B cell (primary cell): Measurements from ENCODE around the gene COL5A1.

Source experiments
- EZH2 ChIP-seq: IDR thresholded peaks from 2 replicates; pipeline ENCODE4 v1.6.1; 2012; ENCODE audit warnings: borderline replicate concordance, low read depth, mild to moderate bottlenecking, moderate library complexity, low read length; ENCODE audit not compliant: insufficient read depth, poor library complexity, severe bottlenecking
- TF ChIP-seq, protein P1 (sequence below): fragments of 200-600 bp; IDR thresholded peaks from one replicate; pipeline ENCODE4 v1.8.0; 2022; ENCODE audit warnings: antibody characterized with exemption, mild to moderate bottlenecking

GRCh38 chr9:134778841-134779411 is 137.3 kb downstream of the COL5A1 start:
- TF ChIP-seq, protein P1, sequence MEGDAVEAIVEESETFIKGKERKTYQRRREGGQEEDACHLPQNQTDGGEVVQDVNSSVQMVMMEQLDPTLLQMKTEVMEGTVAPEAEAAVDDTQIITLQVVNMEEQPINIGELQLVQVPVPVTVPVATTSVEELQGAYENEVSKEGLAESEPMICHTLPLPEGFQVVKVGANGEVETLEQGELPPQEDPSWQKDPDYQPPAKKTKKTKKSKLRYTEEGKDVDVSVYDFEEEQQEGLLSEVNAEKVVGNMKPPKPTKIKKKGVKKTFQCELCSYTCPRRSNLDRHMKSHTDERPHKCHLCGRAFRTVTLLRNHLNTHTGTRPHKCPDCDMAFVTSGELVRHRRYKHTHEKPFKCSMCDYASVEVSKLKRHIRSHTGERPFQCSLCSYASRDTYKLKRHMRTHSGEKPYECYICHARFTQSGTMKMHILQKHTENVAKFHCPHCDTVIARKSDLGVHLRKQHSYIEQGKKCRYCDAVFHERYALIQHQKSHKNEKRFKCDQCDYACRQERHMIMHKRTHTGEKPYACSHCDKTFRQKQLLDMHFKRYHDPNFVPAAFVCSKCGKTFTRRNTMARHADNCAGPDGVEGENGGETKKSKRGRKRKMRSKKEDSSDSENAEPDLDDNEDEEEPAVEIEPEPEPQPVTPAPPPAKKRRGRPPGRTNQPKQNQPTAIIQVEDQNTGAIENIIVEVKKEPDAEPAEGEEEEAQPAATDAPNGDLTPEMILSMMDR, result no peak
- no peak for TF ChIP-seq EZH2
